AG04449 (cell line): ENCODE measurements around the gene EPAS1.

Experiments used
- CTCF ChIA-PET: fragments of 350-600 bp; formaldehyde crosslinking; extraction: SDS; loops from one replicate; lab custom pipeline; 2021; ENCODE audit warnings: antibody characterized with exemption; lab: Yijun Ruan, JAX
- POLR2A ChIA-PET: fragments of 400-600, 350-600 bp; formaldehyde crosslinking; extraction: SDS; loops from one replicate; lab custom pipeline; 2020; ENCODE audit warnings: antibody characterized with exemption, inconsistent platforms; lab: Yijun Ruan, JAX
- DNase-seq: peaks from one replicate; pipeline ENCODE4 v3.0.0-alpha.2; 2010; ENCODE audit warnings: low read depth, low spot score
- H3K4me3 ChIP-seq: 2 replicates; pipeline ENCODE4 v1.5.1; 2011; ENCODE audit warnings: low read depth, mild to moderate bottlenecking, control low read depth, low read length
- TF ChIP-seq, protein P1 (sequence below): IDR thresholded peaks from one replicate; pipeline ENCODE4 v1.5.1; 2011; ENCODE audit warnings: mild to moderate bottlenecking, moderate library complexity, low read length, control low read depth, inconsistent platforms; ENCODE audit not compliant: insufficient read depth; ENCODE audit errors: missing control alignments

Gene EPAS1

DNA sequence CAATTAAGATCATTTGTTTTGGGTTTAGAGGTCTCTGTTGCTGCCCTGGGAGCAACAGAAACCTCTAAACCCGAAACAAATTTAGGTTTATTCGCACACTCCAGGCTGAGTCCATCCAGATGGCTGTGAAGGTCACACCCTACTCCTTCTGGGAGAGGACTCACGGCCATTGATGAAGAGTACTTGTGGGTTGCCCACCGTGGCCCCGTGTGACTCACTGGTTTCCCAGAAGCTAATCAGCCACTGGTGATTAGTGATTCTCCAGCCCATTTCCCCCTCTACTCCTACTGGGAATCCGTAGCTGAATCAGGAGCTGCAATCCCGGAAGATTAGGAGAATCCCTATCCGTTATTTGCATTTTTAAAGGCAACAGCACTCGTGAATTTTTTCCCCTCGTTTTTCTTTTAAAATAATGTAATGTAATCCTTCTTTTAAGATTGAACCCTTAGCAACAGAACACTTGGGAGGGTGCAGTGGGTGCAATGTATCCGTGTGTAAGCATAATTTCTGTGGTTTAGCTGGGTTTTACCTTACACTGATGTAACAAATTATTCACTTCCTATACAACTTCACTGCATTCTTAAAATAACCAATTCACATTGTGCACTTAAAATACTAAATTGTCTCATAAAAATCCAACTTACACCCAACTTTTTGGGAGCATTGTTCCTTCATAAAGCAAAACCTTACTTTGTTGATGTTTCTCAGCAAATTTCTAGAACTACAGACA, 27.5 kb upstream of the EPAS1 start:
- ChIA-PET POLR2A (no interaction called here), CTCF (no interaction called here)
- TF ChIP-seq, protein P1, sequence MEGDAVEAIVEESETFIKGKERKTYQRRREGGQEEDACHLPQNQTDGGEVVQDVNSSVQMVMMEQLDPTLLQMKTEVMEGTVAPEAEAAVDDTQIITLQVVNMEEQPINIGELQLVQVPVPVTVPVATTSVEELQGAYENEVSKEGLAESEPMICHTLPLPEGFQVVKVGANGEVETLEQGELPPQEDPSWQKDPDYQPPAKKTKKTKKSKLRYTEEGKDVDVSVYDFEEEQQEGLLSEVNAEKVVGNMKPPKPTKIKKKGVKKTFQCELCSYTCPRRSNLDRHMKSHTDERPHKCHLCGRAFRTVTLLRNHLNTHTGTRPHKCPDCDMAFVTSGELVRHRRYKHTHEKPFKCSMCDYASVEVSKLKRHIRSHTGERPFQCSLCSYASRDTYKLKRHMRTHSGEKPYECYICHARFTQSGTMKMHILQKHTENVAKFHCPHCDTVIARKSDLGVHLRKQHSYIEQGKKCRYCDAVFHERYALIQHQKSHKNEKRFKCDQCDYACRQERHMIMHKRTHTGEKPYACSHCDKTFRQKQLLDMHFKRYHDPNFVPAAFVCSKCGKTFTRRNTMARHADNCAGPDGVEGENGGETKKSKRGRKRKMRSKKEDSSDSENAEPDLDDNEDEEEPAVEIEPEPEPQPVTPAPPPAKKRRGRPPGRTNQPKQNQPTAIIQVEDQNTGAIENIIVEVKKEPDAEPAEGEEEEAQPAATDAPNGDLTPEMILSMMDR, result no peak
- DNase-seq, result no peak
- H3K4me3 ChIP-seq, result no peak overlapping the region

DNA sequence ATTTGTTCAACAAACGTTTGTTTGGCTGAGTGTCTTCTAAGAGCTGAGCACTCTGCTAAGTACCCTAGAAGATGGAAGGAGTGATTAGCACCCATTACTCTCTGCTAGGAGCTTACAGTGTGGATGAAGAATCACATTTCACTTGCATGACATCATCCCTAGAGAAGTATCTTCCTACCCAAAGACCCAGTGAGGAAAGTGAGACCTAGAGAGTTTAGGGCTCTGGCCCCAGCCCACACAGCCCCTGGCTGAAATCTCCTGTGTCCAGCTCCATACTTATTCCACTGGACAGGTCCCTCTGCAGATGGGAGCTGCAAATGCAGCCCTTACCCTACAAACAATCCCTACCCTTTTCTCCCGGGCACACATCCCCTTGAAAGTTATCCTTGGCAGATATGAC, 26.8 kb upstream of the EPAS1 start:
- POLR2A ChIA-PET, result no interaction called here
- CTCF ChIA-PET, result interaction anchor here (1.0 kb wide), 1 partner anchor 12 kb away, joined by 4 read pairs; no protein-coding TSS in a partner anchor
- no peak overlapping the region for H3K4me3 ChIP-seq
- TF ChIP-seq, protein P1, result no peak
- no peak for DNase-seq

DNA sequence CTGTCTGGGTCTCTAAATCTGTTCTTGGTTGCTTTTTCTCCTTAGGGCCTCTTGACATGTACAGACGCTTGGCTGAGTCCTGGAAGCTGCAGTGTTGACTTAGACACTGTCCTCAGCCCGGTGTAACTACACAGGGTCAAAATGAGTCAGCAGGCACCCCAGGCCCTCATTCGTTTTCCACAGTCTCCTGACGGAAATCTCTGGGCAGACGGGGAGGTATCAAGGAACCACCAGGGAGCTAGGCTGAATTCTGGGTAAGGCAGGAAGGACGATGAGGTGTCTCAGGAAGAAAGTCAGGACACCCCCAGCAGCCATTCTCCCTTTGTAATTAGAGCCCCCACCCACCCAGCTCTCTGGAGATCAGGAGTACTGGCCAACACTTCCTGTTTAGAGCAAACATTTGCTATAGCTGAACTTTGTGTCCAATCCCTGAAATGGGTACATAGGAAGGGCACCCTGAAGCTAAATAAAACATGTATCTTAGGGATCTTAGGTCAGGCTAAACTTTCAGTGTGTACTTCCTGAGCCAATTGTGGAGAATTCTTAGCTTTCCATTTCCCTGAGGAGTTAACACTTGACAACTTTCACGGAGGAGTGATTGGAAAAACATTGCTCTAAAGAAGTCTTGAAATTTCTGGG, 23.9 kb upstream of the EPAS1 start:
- no peak for DNase-seq
- H3K4me3 ChIP-seq, result no peak overlapping the region
- ChIA-PET CTCF (no interaction called here), POLR2A (no interaction called here)
- TF ChIP-seq, protein P1, result no peak

DNA sequence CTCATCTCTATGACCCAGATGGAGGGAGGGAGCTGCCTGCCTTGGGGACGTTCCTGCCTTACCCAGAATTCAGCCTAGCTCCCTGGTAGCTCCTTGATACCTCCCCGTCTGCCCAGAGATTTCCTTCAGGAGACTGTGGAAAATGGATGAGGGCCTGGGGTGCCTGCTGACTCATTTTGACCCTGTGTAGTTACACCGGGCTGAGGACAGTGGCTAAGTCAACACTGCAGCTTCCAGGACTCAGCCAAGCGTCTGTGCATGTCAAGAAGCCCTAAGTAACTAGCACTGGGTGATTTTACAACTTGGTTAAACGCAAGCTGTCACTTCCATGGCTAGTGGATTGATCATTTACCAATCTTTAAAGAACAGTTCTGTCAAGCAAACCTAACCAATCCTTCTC, 23.3 kb upstream of the EPAS1 start:
- H3K4me3 ChIP-seq, result no peak overlapping the region
- ChIA-PET CTCF (no interaction called here), POLR2A (no interaction called here)
- no peak for DNase-seq
- TF ChIP-seq, protein P1, result no peak

DNA sequence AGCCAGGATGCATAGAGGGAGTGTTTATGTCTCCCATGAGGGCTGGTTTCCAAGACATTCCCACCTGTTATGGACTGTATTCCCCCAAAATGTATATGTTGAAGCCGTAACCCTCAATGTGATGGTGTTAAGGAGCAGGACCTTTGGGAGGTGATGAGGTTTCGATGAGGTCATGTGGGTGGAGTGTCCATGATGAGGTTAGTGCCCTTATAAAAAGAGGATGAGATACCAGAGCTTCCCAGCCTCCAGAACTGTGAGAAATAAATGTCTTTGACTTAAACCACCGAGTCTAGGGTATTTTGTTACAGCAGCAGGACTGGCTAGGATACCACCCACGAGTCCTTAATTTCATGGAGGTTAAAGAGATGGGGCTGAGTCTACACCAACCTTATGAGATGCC, 22.6 kb upstream of the EPAS1 start:
- CTCF ChIA-PET, result no interaction called here
- no peak overlapping the region for H3K4me3 ChIP-seq
- no peak for DNase-seq
- POLR2A ChIA-PET, result no interaction called here
- TF ChIP-seq, protein P1, result no peak

DNA sequence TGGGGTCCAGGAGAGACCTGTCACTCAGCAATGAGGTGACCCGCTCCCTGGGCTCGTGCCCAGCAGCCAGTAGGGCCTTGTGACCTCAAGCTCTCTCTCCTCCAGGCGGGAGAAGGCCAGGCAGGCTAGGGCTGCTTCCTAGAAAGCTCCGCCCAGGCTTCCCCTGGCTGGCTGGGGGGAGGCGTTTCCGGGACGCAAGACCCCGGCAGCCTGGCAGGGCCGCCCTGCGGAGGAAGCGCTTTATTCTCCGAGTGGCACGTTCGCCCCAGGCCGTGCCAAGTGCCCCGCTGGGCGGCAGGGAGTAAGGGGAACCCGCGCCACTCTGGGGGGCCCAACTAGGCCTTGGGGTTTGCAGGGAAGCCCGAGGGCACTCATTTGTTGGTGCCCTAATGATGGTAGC, 21.2 kb upstream of the EPAS1 start:
- TF ChIP-seq, protein P1, result no peak
- no peak overlapping the region for H3K4me3 ChIP-seq
- no peak for DNase-seq
- POLR2A ChIA-PET, result no interaction called here
- CTCF ChIA-PET, result interaction anchor here (0.6 to 1.7 kb wide), 11 partner anchors 11 to 612 kb away, joined by 3 to 7 read pairs (median 3); no protein-coding TSS in a partner anchor
